ENCODE measurements around the gene TLX1.
"Not testable (repeated sequence)": the region's sequence is repeated elsewhere in the genome, so short reads cannot be mapped to it uniquely, and the experiment has no call there.

The TLX1 gene

GRCh38 chr10:101151395-101151794, 20.3 kb downstream of the TLX1 start:
- TF ChIP-seq CTCF (IDR thresholded peaks at IDR 0.05; ENCODE audit: low read depth, low read length, missing control alignments), result no peak
- H3K4me3 ChIP-seq (replicated peaks; ENCODE audit: low read depth, low read length), result no peak overlapping the region
- DNase-seq (ENCODE audit: extremely low read depth, low read depth), result no peak

- no peak for TF ChIP-seq CTCF (IDR thresholded peaks at IDR 0.05; ENCODE audit: low read depth, low read length, missing control alignments)
- no peak overlapping the region for H3K4me3 ChIP-seq (replicated peaks; ENCODE audit: low read depth, low read length)
- DNase-seq (ENCODE audit: extremely low read depth, low read depth), result no peak
Measured at GRCh38 chr10:101152316-101152715, 21.2 kb downstream of the TLX1 start.

GRCh38 chr10:101154506-101154905, 23.4 kb downstream of the TLX1 start:
- H3K4me3 ChIP-seq (replicated peaks; ENCODE audit: low read depth, low read length); DNase-seq (ENCODE audit: extremely low read depth, low read depth): not testable (repeated sequence)

- no peak for TF ChIP-seq CTCF (IDR thresholded peaks at IDR 0.05; ENCODE audit: low read depth, low read length, missing control alignments)
- no peak for DNase-seq (ENCODE audit: extremely low read depth, low read depth)
- H3K4me3 ChIP-seq (replicated peaks; ENCODE audit: low read depth, low read length), result no peak overlapping the region
Measured at GRCh38 chr10:101155896-101156295, 24.8 kb downstream of the TLX1 start.

- no peak for DNase-seq (ENCODE audit: extremely low read depth, low read depth)
- TF ChIP-seq CTCF (IDR thresholded peaks at IDR 0.05; ENCODE audit: low read depth, low read length, missing control alignments), result no peak
- H3K4me3 ChIP-seq (replicated peaks; ENCODE audit: low read depth, low read length), result no peak overlapping the region
Measured at GRCh38 chr10:101157756-101158458, 26.8 kb downstream of the TLX1 start.

GRCh38 chr10:101158459-101159058, 27.5 kb downstream of the TLX1 start:
- DNase-seq (ENCODE audit: extremely low read depth, low read depth), result no peak
- H3K4me3 ChIP-seq (replicated peaks; ENCODE audit: low read depth, low read length), result no peak overlapping the region
- TF ChIP-seq CTCF (IDR thresholded peaks at IDR 0.05; ENCODE audit: low read depth, low read length, missing control alignments), result no peak

- DNase-seq (ENCODE audit: extremely low read depth, low read depth), result peak; percentile 64
- TF ChIP-seq CTCF (IDR thresholded peaks at IDR 0.05; ENCODE audit: low read depth, low read length, missing control alignments), result peak; percentile 97
- H3K4me3 ChIP-seq (replicated peaks; ENCODE audit: low read depth, low read length), result peak overlapping the region; percentile 28
Measured at GRCh38 chr10:101161494-101162299, 30.6 kb downstream of the TLX1 start.

Measured in HFF-Myc (cell line).